Raji (cell line): ENCODE data around the gene RALGPS1.

Source experiments
- POLR2A ChIP-seq: IDR thresholded peaks from 2 replicates; pipeline ENCODE4 v1.6.1; 2011; ENCODE audit warnings: low read depth, low read length, control low read depth; ENCODE audit not compliant: insufficient read depth

Gene RALGPS1

GRCh38 chr9:127014910-127015540 is 100.4 kb downstream of the RALGPS1 start:
- TF ChIP-seq POLR2A = no peak

- no peak for TF ChIP-seq POLR2A
These were observed 101.4 kb downstream of the RALGPS1 start for GRCh38 chr9:127015921-127016512.

GRCh38 chr9:127018935-127019334 is 104.4 kb downstream of the RALGPS1 start:
- TF ChIP-seq POLR2A = no peak

DNA sequence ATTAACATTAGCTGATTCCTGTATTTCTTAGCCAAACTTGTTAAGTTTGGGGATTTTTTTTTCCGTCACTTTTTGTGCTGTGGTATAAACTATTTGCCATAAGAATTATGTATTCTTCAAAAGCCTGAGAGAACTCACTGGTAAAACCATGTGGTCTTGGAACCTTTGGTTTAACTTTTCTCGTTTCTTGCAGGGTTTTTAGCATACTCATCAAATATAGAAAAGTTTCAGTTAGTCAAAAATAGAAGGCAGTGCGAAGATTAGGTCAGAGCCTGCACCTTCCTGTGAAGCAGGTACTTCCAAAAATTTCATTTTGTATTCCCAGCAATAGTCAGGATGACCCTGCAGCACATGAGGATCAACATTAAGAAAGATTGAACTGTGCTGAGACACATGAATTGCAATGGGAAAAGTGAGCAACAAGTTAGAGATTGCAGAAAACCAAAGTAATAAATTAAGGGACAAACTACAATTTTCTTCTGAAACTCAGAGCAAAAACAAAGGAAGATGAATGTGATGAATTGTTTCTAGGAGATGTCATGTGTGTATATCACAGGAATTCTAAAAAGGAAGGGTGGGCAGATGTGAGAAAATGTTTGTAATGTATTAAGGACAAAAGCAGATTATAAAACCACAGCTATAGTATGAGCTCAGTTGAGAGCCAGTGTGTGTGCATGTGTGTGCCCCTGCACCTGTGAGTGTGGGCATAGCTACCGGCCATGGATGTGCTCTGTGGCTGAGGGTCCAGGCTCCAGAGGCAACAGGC is 105.6 kb downstream of the RALGPS1 start:
- no peak for TF ChIP-seq POLR2A

DNA sequence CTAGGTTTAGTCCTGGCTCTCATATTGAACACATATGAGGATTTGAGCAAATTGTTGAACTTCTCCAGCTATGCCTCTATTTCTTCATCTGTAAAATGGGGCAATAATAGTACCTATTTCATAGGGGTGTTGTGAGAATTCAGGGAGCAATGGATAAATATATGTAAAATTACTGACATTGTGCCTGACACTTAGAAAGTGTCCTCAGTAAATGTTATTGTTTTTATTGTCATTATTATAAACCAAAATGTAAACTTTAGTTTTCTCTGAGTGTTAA is 106.2 kb downstream of the RALGPS1 start:
- TF ChIP-seq POLR2A = no peak

DNA sequence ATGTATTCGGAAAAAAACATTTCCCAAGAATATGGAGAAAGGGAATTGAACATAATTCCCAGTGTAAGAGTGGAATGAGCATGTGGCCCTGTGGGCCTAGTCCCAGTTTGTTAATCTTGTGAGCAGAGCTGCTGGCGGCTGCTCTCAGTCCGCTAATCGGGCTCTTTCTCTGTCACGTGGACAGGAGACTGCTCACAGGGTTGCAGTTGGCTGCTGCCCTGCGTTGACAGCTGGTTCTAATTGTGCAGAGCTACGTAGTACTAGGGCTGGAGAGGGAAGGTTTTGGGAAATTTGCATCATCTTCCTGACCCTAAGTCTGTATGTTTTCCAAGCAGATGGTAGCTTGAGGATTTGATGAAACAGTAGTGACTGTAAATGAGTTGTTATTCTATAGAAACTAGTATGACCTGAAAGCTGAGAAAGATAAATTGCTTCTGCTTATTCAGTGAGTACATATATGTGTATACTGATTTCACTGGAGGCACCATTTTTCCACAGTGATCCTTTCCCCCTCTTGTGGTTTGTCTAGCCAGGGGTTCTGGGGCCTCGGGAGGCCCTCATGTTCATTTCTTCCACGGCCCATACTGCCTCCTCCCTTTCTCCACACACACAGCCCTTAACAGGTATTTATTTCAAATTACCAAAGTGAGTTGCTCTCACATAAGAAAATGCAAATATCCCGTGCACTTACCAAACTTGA is 107.2 kb downstream of the RALGPS1 start:
- no peak for TF ChIP-seq POLR2A

DNA sequence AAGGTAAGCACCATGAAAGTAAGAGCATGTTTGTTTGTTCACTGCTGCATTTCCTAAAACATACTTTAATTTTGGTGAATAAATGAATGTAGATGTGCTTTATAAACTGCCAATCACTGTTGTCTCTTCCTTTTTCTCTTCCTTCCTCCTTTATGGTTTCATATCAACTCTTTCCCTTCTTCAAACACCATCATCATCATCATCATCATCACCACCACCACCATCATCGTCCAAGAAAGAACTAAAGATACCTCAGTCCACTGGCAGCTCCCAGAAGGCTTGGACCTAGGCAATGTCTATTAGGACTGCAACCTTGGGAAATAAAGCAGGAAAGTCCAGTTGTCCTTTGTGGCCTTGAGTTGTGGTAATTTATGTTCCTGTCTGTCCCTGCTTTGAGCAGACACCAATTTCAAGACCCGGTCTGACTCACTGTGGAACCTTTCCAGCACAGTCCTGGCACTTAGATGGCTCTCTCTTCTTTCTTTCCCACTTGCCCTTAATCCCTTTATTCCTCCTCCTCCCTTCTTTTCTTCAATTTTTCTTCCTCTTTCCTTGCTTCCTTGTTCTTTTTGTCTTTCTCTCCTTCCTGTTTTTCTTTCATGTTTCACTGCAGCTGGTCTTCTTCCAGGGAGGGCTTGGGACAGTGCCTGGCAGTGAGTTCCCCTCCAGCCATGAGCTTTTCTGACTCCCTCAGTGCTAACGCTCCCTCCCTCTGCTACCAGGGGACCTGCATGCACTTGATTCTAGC is 108.5 kb downstream of the RALGPS1 start:
- TF ChIP-seq POLR2A = no peak

DNA sequence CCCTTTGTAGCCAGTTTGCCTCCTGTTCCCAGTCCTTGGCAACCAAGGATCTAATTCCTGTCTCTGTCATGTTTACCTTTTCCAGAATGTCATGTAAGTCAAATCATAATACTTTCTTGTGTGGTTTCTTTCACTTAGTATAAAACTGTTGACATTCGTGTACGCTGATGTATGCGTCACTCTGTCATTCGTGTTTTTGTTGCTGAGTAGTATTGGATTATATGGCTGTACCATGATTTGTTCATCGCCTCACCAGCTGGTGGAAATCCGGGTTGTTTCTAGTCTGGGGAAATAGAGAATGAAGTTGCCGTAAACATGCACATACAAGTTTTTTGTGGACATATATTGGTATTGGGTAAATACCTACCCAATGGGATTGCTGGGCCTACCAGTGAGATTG is 110.5 kb downstream of the RALGPS1 start:
- no peak for TF ChIP-seq POLR2A

- TF ChIP-seq POLR2A = no peak
These were observed 113.1 kb downstream of the RALGPS1 start for GRCh38 chr9:127027694-127028093.

DNA sequence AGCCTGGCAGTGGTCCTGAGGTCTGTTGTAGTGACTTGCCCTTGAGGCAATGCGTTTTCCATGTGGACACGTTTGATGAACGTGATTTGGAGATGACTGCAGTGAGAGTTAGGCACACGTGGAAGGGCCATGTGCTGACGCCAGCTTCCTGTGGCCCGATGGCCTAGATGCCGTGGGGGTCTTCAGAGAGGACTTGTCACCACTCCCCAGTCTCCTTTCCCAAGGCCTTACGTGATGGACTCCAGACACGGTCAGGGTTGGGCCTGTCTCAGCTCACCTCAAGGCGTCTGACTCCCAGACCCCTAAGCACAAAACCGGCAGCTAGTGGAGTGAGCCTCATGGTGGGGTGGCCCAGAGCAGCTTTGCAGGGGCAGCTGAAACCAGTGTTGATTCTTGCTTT is 115.0 kb downstream of the RALGPS1 start:
- no peak for TF ChIP-seq POLR2A

DNA sequence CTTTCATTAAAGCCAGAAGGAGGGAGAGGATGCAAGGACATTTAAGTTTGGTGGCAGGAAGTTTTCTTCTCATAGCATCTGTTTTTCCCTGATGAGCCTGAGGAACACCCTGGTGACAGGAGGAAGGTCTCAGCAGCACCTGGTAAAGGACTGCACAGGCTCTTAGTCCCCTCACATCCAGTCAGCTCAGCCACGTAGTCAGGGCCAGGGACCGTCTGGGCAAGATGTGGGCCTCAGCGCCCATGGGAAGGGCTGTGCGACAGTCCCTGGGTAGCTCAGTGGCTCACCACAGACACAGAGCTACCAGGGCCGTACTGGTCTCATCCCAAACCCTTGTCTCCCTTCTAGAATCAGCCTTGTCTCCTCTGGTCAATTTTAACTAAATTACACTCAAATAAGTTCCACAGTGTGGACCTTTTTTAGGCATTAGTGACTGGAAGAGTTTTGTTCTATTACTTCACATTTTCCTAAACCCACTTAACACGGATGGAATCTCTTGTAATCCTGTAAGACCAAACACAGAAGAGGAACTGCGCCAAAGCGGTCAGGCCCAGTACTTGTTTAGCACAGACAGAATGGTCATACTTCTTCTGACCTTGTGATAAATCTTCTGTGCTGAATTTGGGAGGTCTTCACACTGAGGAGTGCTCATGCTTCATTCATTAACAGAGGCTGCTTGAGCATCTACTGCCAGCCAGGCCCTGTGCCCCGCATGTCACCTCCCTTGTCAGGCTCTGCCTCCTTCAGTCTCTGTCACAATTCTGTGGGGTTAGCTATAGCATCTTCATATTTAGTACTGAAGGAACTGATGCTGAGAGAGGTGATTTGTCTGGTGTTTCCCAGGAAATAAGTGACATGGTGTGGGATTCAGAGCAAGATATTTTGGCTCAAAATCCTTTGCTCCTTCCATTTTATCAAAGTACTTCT is 116.5 kb downstream of the RALGPS1 start:
- no peak for TF ChIP-seq POLR2A

DNA sequence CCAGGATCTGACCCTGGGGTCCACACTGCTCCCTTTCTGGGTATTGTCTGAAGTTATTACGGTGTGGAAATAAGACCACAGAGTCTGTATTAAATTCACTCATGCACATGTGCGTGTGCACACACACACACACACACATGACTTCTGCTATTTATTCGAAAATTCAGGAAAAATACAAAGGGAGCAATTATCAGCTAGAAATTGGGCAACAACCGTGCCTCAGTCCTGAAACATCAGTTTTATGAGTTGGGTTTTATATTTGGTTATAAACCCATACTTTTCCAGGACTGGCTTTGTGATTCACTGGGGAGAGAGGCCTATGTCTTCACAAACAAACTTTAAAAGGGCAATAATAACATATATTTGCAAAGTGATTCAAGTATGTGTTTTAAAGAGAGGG is 117.7 kb downstream of the RALGPS1 start:
- no peak for TF ChIP-seq POLR2A

DNA sequence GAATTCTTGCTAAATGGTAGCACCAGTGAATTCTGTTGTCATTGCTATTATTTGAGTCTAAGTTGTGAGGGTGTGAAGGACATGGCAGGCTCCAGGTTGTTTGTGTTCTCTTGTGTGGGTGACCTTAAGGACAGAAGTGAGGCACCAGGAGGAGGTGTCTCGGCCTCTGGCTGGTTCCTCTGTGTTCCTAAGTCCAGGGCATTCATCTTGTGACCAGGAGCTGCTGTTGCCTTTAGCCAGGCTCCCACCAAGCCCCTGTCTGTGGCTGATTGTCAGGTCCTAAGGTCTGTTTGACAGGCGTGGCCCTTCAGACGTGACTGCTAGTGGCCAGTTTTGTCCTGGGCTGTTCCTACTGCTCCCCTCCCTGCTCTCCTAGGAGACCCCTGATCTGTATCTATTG is 118.5 kb downstream of the RALGPS1 start:
- no peak for TF ChIP-seq POLR2A

DNA sequence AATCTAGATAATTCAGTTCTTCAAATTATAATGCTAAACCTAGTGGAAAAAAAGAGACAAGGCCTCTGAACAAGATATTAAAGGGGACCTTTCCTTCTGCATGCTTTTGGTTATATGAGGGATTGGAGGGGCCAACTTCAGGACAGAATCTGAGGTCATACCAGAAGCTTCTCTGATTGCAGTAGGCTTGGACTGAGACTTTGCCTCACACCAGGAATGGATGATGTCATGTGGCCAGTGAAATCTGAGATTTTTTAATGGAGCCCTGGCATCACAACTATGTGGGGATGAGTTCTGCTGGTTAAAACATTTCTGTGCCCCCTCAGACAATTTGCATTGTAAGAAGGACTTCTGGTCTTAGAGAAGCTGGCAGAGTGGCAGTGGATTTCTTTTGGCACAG is 119.2 kb downstream of the RALGPS1 start:
- no peak for TF ChIP-seq POLR2A

- TF ChIP-seq POLR2A = no peak
These were observed 120.1 kb downstream of the RALGPS1 start for GRCh38 chr9:127034691-127035090.

DNA sequence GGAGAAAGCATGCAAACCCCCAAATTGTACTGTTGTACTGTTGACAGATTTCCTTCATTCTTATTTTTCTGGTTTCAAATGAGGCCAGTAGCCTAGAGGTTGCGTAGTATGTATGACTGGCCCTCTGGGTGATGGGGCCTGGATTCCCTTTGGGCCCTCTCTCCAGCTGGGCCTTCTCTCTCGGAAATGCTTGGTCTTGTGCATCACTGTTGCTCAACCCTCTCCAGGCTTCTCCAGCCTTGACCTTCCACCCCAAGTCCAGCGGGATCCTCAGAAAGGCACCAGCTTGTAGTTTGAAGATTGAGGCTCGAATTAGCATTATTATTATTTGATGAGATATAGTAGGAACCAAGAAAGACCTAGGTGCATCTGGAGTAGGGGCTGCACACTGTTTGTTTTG is 120.8 kb downstream of the RALGPS1 start:
- TF ChIP-seq POLR2A = no peak
